SJCRH30 (cell line): ENCODE data around the gene ALMS1. TPM values are rescaled to one million over a fixed set of nuclear protein-coding genes. Genes with fewer than 3 reads are reported as not detected.
"Not testable (repeated sequence)": the region's sequence is repeated elsewhere in the genome, so short reads cannot be mapped to it uniquely, and the experiment has no call there.

Experiments
- DNase-seq, 2 experiments: peaks; one replicate each; pipeline ENCODE4 v3.0.0-alpha.2; 2015 to 2020
- H3K27ac ChIP-seq: fragments of 250-450 bp; sonication (Bioruptor Pico); 2 replicates; pipeline ENCODE4 v1.5.1; 2020; ENCODE audit warnings: mild to moderate bottlenecking, moderate library complexity
- H3K27me3 ChIP-seq: fragments of 250-450 bp; sonication (Bioruptor Pico); 2 replicates; pipeline ENCODE4 v1.5.1; 2020; ENCODE audit warnings: mild to moderate bottlenecking, moderate library complexity
- H3K36me3 ChIP-seq: fragments of 250-450 bp; sonication (Bioruptor Pico); 2 replicates; pipeline ENCODE4 v1.5.1; 2020; ENCODE audit warnings: mild to moderate bottlenecking, moderate library complexity
- H3K4me1 ChIP-seq: fragments of 250-450 bp; sonication (Bioruptor Pico); 2 replicates; pipeline ENCODE4 v1.5.1; 2020; ENCODE audit warnings: mild to moderate bottlenecking, moderate library complexity
- H3K4me3 ChIP-seq: fragments of 250-450 bp; sonication (Bioruptor Pico); 2 replicates; pipeline ENCODE4 v1.5.1; 2020; ENCODE audit warnings: mild to moderate bottlenecking, moderate library complexity
- H3K9me3 ChIP-seq: fragments of 250-450 bp; sonication (Bioruptor Pico); replicated peaks from 2 replicates; pipeline ENCODE4 v1.5.1; 2020; ENCODE audit warnings: mild to moderate bottlenecking, moderate library complexity
- total RNA-seq: library from RNA; depleted of rRNA; stranded (reverse); fragments of >200 nt; shearing (Covaris generic); gene quantifications from 2 replicates; pipeline ENCODE4 v1.2.3, GENCODE V29; 2014

The ALMS1 gene
- total RNA-seq, 1 experiment from 2014 or later, result 72.8 TPM

DNA sequence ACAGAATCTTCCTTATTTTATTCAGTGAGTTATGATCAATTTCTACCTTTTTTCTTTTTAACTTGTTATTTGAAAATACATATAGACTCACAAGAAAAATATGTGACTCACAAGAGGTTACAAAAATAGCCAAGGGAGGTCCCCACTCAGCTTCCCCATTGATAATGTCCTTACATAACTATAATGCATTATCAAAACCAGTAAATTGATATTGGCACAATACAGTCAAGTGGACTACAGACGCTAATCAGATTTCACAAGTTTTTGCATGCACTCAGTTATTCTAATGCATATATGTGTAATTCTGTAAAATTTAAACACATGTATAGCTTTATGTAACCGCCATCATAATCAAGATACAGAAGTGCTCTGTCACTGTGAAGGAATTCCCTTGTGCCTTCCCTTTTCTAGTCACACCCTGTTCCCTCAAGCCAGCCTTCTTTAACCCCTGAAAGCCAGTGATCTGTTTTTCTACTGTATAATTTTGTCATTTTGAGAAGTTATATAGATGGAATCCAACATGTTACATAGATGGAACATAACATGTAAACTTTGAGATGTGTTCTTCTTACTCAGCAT is 118.4 kb downstream of the ALMS1 start:
- no peak overlapping the region for H3K27ac ChIP-seq
- H3K9me3 ChIP-seq, result peaks cover 1% of the 10 kb centered on the region; the same call in 1 of the 2 replicates
- H3K4me1 ChIP-seq, result no peaks in the 10 kb centered on the region
- DNase-seq, result no peak
- H3K4me3 ChIP-seq, result no peak overlapping the region
- no peaks in the 10 kb centered on the region; the same call in 1 of the 2 replicates for H3K36me3 ChIP-seq
- H3K27me3 ChIP-seq, result no peaks in the 10 kb centered on the region

DNA sequence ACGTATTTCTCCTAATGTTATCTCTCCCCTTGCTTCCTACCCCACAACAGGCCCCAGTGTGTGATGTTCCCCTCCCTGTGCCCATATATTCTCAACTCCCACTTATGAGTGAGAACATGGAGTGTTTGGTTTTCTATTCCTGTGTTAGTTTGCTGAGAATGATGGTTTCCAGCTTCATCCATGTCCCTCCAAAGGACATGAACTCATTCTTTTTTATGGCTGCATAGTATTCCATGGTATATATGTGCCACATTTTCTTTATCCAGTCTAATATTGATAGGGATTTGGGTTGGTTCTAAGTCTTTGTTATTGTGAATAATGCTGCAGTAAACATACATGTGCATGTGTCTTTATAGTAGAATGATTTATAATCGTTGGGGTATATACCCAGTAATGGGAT is 119.2 kb downstream of the ALMS1 start:
- H3K36me3 ChIP-seq, H3K27ac ChIP-seq, DNase-seq, H3K4me1 ChIP-seq, H3K4me3 ChIP-seq, H3K27me3 ChIP-seq, H3K9me3 ChIP-seq: not testable (repeated sequence)

DNA sequence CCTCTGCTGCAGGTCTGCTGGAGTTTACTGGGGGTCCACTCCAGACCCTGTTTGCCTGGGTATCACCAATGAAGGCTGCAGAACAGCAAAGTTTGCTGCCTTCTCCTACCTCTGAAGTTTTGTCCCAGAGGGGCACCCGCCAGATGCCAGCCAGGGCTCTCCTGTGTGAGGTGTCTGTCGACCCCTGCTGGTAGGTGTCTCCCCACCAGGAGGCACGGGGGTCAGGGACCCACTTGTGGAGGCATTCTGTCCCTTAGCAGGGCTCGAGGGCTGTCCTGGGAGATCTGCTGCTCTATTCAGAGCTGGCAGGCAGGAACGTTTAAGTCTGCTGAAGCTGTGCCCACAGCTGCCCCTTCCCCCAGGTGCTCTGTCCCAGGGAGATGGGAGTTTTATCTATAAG is 124.8 kb downstream of the ALMS1 start:
- H3K9me3 ChIP-seq, result peaks cover 10% of the 10 kb centered on the region
- not testable (repeated sequence) for H3K4me1 ChIP-seq, H3K4me3 ChIP-seq, H3K27ac ChIP-seq, DNase-seq, H3K27me3 ChIP-seq, H3K36me3 ChIP-seq

DNA sequence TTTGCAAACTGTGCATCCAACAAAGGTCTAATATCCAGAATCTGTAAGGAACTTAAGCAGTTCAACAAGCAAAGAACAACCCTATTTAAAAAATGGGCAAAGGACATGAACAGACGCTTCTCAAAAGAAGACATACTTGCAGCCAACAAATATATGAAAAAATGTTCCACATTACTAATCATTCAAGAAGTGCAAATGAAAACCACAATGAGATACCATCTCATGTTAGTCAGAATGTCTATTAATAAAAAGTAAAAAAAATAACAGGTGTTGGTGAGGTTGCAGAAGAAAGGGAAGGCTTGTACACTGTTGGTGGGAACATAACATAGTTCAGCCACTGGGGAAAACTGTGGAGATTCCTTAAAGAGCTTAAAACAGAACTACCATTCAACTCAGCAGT is 130.4 kb downstream of the ALMS1 start:
- H3K27ac ChIP-seq, result no peak overlapping the region; the same call in 1 of the 2 replicates
- H3K9me3 ChIP-seq, result peaks cover 4% of the 10 kb centered on the region; the same call in 1 of the 2 replicates
- no peak overlapping the region for H3K4me3 ChIP-seq
- no peaks in the 10 kb centered on the region for H3K27me3 ChIP-seq
- peaks cover 7% of the 10 kb centered on the region; the same call in 1 of the 2 replicates for H3K4me1 ChIP-seq
- peaks cover 25% of the 10 kb centered on the region for H3K36me3 ChIP-seq
- peak; percentile 20 to 51 for DNase-seq

DNA sequence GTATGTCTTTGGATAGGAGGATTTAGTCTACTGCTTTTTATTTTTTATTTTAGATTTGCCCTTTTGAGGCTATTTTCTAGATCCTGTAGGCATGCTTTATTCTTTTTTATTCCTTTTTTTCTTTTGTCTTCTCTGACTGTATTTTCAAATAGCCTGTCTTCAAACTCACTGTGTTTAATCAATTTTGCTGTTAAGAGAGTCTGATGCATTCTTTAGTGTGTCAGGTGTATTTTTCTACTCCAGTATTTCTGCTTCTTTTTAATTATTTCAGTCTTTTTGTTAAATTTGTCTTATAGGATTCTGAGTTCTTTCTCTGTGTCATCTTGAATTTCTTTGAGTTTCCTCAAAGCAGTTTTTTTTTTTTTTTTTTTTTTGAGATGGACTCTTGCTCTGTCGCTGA is 143.1 kb downstream of the ALMS1 start:
- peaks cover 23% of the 10 kb centered on the region for H3K36me3 ChIP-seq
- H3K27me3 ChIP-seq, result no peaks in the 10 kb centered on the region
- no peak overlapping the region for H3K4me3 ChIP-seq
- H3K4me1 ChIP-seq, result no peaks in the 10 kb centered on the region
- peaks cover 13% of the 10 kb centered on the region for H3K9me3 ChIP-seq
- no peak for DNase-seq
- H3K27ac ChIP-seq, result no peak overlapping the region

DNA sequence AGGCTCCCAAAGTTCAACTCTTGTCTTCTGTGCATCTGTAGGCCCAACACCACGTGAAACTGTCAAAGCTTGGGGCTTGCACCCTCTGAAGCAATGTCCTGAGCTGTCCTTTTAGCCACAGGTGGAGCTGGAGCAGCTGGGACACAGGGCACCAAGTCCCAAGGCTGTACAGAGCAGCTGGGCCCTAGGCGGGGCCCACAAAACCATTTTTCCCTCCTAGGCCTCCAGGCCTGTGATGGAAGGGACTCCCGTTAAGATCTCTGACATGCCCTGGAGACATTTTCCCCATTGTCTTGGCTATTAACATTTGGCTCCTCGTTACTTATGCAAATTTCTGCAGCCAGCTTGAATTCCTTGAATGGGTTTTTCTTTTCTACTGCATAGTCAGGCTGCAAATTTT is 145.1 kb downstream of the ALMS1 start:
- H3K27me3 ChIP-seq, H3K27ac ChIP-seq, H3K4me3 ChIP-seq, H3K9me3 ChIP-seq, H3K4me1 ChIP-seq, DNase-seq: not testable (repeated sequence)
- peaks cover 36% of the 10 kb centered on the region for H3K36me3 ChIP-seq

DNA sequence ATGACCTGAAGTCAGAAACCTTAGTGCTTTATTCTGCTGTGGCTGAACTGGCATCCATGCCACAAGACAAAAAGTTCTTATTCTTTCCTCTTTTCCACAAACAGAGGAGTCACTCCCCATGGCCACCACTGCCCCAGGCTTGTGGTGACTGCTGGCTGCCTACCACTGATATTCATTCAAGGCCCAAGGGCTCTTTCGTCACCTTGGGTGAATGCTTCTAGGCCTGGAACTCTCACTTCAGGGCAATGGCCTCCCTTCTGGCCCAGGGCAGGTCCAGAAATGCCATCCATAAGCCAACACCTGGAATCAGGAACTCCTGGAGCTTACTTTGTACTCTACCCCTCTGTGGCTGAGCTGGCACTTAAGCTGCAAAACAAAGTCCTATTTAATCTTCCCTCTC is 146.7 kb downstream of the ALMS1 start:
- no peak for DNase-seq
- peaks cover 44% of the 10 kb centered on the region for H3K36me3 ChIP-seq
- H3K9me3 ChIP-seq, result peaks cover 6% of the 10 kb centered on the region
- H3K27me3 ChIP-seq, result no peaks in the 10 kb centered on the region
- no peak overlapping the region for H3K4me3 ChIP-seq
- no peaks in the 10 kb centered on the region for H3K4me1 ChIP-seq
- H3K27ac ChIP-seq, result no peak overlapping the region

DNA sequence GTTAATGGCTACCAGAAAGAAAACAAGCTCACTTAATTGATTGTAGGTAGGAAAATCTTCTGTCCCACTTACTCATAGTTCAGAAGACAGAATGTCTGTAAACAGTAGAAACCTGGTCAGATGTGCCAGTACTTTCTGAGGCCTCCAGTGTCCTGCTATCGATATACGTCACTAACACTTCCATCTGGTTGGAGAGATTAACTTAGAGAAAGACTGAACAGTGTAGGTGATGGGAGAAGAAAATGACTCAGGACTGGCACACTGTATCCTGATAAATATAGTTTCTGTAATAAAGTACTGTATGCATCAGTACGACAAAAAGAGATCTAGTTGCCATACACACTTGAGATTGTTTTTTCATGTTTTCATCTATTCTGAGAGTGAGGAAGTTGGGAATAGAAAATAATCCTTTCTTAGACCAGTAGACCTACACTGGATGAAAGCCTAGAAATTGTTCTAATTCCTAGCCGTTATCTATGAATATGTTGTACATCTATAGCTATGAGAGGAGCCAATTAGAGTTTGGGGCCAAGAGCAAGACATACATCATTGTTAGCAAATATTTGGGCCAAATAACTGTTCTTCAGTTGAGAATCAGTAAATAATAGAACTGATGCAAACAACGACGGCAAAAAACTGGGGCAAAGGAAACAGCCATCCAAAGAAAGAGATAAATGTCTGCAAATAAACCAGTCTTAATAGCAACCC is 150.7 kb downstream of the ALMS1 start:
- H3K9me3 ChIP-seq, result no peaks in the 10 kb centered on the region; the same call in 1 of the 2 replicates
- no peak for DNase-seq
- peaks cover 55% of the 10 kb centered on the region for H3K36me3 ChIP-seq
- no peaks in the 10 kb centered on the region for H3K27me3 ChIP-seq
- no peak overlapping the region for H3K27ac ChIP-seq
- H3K4me3 ChIP-seq, result no peak overlapping the region
- no peaks in the 10 kb centered on the region for H3K4me1 ChIP-seq

DNA sequence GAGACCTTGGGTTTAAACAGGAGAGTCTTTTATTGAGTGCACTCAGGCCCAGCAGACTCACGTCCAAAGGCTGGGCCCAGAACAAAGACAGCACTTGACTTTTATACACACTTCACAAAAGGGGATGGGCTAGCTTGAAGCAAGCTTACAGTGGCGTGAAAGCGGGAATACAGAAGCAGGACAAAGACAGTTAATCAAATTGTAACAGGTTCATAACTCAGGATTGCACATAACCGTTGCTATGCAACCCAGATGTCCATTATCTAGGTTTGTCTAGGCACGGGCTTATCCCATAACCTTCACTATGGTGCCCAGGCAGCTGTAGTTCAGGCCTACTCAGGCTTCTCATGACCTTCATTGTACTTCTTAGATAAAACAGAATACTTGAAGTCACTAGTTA is 175.2 kb downstream of the ALMS1 start:
- H3K27me3 ChIP-seq, DNase-seq: not testable (repeated sequence)
- H3K36me3 ChIP-seq, result peaks cover 21% of the 10 kb centered on the region

DNA sequence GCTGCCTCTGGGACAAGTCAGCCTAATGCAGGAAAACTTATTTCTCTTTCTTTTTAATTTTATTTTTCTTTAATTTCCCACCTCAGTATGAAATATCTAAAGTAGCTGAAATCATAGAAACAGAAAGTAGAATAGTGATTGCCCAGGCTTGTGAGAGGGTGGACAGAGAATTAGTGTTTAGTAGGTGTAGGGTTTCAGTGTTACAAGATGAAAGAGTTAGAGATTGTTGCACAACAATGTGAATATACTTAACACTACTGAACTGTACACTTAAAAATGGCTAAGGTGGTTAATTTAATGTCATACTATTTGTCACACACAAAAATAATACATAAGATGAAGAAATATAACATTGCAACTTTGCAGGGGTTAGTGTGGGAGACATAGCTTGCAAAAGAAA is 175.8 kb downstream of the ALMS1 start:
- H3K9me3 ChIP-seq, result no peaks in the 10 kb centered on the region
- DNase-seq, result no peak
- peaks cover 21% of the 10 kb centered on the region for H3K36me3 ChIP-seq
- H3K27ac ChIP-seq, result no peak overlapping the region
- no peaks in the 10 kb centered on the region for H3K4me1 ChIP-seq
- H3K27me3 ChIP-seq, result no peaks in the 10 kb centered on the region
- no peak overlapping the region for H3K4me3 ChIP-seq

More for the DNA sequence above, 175.2 kb downstream of the ALMS1 start:
- not testable (repeated sequence) for H3K27ac ChIP-seq, H3K4me1 ChIP-seq, H3K4me3 ChIP-seq, H3K9me3 ChIP-seq

DNA sequence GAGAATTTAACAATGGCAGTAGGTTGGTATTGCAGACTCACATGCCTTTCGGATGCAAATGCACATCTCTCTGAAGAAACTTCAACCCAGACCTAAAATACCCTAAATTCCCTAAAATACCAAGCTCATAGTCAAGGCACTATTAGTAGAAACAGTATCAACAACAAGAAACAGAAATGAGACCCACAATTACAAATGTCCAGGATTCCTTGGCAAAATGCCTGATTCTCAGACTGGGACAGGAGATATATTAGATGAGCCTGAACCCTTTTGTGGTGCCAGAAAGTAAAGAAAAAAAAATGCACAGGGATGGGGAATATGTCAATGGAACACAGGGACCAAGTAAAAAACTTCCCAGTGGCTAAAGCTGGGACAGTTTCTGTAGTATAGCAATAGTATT is 179.3 kb downstream of the ALMS1 start:
- Histone ChIP-seq H3K4me3 (no peak overlapping the region), H3K36me3 (peaks cover 10% of the 10 kb centered on the region), H3K4me1 (no peaks in the 10 kb centered on the region), H3K27me3 (no peaks in the 10 kb centered on the region), H3K9me3 (no peaks in the 10 kb centered on the region), H3K27ac (no peak overlapping the region)
- DNase-seq, result no peak

DNA sequence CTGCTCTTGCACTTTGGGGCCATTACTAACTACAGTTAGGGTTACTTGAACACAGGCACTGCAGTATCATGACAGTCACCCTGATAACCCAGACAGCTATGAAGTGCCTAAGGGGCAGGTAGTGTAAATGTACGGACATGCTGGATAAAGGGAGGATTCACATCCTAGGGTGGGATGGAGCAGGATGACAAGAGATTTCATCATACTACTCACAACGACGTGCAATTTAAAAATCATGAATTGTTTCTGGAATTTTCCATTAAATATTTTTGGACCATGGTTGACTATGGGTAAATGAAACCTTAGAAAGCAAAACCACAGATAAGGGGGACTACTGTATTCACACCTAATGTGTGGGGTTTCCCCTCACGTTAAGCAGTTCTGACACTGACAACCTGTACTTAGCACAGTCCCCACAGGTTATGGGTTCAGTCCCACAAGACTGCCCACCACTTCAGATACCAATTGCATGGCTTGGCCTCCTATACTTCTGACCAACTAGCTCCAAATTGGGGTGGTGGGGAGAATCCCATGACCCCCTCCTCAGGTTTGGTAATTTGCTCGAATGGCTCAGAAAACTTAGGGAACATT is 180.7 kb downstream of the ALMS1 start:
- Histone ChIP-seq H3K27me3 (no peaks in the 10 kb centered on the region), H3K4me1 (no peaks in the 10 kb centered on the region), H3K27ac (no peak overlapping the region), H3K36me3 (peaks cover 6% of the 10 kb centered on the region), H3K4me3 (no peak overlapping the region), H3K9me3 (no peaks in the 10 kb centered on the region)
- DNase-seq, result no peak

DNA sequence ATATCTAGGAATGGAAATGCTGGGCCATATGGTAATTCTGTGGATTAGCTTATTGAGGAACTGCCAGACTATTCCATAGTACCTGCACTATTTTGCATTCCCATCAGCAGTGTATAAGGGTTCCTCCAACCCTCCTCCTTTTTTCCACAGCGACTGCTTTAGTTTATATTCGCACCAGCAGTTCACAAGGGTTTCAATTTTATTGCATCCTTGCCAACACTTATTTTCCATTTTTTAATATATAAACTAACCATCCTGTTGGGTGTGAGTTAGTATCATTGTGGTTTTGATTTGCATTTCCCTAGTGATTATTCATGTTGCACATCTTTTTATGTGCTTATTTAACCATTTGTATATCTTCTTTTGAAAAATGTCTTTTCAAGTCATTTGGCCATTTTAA is 189.6 kb downstream of the ALMS1 start:
- Histone ChIP-seq H3K4me3 (no peak overlapping the region), H3K36me3 (peaks cover 8% of the 10 kb centered on the region; the same call in 1 of the 2 replicates), H3K27me3 (no peaks in the 10 kb centered on the region), H3K4me1 (no peaks in the 10 kb centered on the region), H3K9me3 (no peaks in the 10 kb centered on the region), H3K27ac (no peak overlapping the region)
- no peak for DNase-seq

DNA sequence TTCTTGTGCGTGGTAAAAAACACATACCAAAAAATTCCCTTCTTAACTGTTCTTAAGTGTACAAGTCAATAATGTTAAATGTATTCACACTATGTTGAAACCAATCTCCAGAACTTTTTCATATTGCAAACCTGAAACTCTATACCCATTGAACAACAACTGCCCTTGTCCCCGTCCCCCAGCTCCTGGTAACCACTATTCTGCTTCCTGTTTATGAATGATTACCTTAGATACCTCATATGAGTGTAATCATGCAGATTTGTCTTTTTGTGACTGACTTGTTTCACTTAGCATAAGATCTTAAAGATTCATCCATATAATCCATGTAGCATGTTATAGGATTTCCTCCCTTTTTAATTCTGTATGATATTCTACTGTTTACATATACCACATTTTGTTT is 196.7 kb downstream of the ALMS1 start:
- Histone ChIP-seq H3K4me1 (no peaks in the 10 kb centered on the region), H3K27ac (no peak overlapping the region), H3K9me3 (peaks cover 8% of the 10 kb centered on the region; the same call in 1 of the 2 replicates), H3K4me3 (no peak overlapping the region), H3K27me3 (no peaks in the 10 kb centered on the region), H3K36me3 (0 out of 2 replicates have a peak, but pooled peaks cover 5% of the 10 kb centered on the region)
- peak in 1 of 2 experiments; percentile 4 for DNase-seq

DNA sequence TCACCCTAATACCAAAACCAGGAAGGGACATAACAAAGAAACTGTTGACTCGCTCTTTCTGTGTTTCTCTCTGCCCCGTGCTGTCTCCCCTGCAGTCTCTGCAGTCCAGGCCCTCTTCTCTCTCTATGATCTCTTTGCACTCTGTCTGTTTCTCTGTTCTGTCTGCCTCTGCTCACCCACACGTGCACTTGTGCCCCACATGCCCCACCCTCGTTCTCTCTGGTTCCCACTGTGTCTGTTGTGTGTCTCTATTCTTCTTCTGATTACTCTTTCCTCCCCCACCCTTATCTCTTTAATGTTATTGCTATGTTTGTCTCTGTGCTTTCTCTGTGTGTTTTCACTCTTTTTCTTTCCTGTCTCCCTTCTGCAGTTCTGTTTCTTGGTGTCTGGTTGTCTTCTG is 202.5 kb downstream of the ALMS1 start:
- H3K36me3 ChIP-seq, result 0 out of 2 replicates have a peak, but pooled peaks cover 5% of the 10 kb centered on the region
- peak; percentile 12 to 38 for DNase-seq
- peaks cover 5% of the 10 kb centered on the region; the same call in 1 of the 2 replicates for H3K9me3 ChIP-seq
- no peaks in the 10 kb centered on the region for H3K27me3 ChIP-seq
- H3K4me1 ChIP-seq, result no peaks in the 10 kb centered on the region
- no peak overlapping the region for H3K4me3 ChIP-seq
- H3K27ac ChIP-seq, result peak overlapping the region; percentile 34; the same call in 1 of the 2 replicates
